SK-N-SH (cell line): ENCODE data around the gene PPP1R3F. TPM values are rescaled to one million over a fixed set of nuclear protein-coding genes. Genes with fewer than 3 reads are reported as not detected.

Experiments
- CTCF ChIA-PET: fragments of 300-600, 350-600 bp; formaldehyde crosslinking; extraction: SDS; loops from one replicate; lab custom pipeline; 2021; lab: Yijun Ruan, JAX
- POLR2A ChIA-PET: fragments of 350-600 bp; sonication (Branson Sonifier 250); formaldehyde crosslinking; extraction: SDS; loops from one replicate; lab custom pipeline; 2020; ENCODE audit warnings: antibody characterized with exemption, inconsistent platforms; lab: Yijun Ruan, JAX
- DNase-seq: peaks from one replicate; pipeline ENCODE4 v3.0.0; 2012
- H2AFZ ChIP-seq: fragments of 200-600 bp; sonication (generic); 2 replicates; pipeline ENCODE4 v1.8.1; 2016; ENCODE audit warnings: antibody characterized with exemption, mild to moderate bottlenecking, low read depth
- H3F3A ChIP-seq: fragments of 200-600 bp; sonication (generic); replicated peaks from 2 replicates; pipeline ENCODE3; 2016; ENCODE audit warnings: antibody characterized with exemption, mild to moderate bottlenecking; ENCODE audit not compliant: insufficient read depth
- H3K27ac ChIP-seq, 2 experiments: fragments of 200-500 bp in 1 of 2; fragments of 200-600 bp in 1 of 2; sonication (Bioruptor generic) in 1 of 2; sonication (generic), shearing (Covaris generic) in 1 of 2; 2 replicates each; pipeline versions ENCODE4 v1.5.1 to v1.6.1; 2014 to 2016; ENCODE audit warnings: low read depth in 2 of 2, inconsistent platforms in 1 of 2, low read length in 1 of 2, mild to moderate bottlenecking in 1 of 2, mixed read lengths in 1 of 2
- H3K27me3 ChIP-seq: fragments of 200-600 bp; sonication (generic), shearing (Covaris generic); 2 replicates; pipeline ENCODE4 v1.6.1; 2016; ENCODE audit warnings: mixed run types; ENCODE audit not compliant: insufficient read depth
- H3K36me3 ChIP-seq, 2 experiments: fragments of 200-500 bp in 1 of 2; fragments of 200-600 bp in 1 of 2; sonication (Bioruptor generic) in 1 of 2; sonication (generic) in 1 of 2; replicated peaks in 1 of 2; 2 replicates each; pipeline versions ENCODE3 to v1.5.1; 2014 to 2016; ENCODE audit warnings: low read length in 1 of 2, mild to moderate bottlenecking in 1 of 2; ENCODE audit not compliant: insufficient read depth in 2 of 2, control insufficient read depth in 1 of 2
- H3K4me1 ChIP-seq, 2 experiments: fragments of 200-500 bp in 1 of 2; fragments of 200-600 bp in 1 of 2; sonication (Bioruptor generic) in 1 of 2; sonication (generic), shearing (Covaris generic) in 1 of 2; 2 replicates each; pipeline versions ENCODE4 v1.5.1 to v1.6.1; 2014 to 2016; ENCODE audit warnings: low read depth in 1 of 2, low read length in 1 of 2, mixed run types in 1 of 2; ENCODE audit not compliant: insufficient read depth in 2 of 2, control insufficient read depth in 1 of 2
- H3K4me2 ChIP-seq: fragments of 200-600 bp; sonication (generic), shearing (Covaris generic); 2 replicates; pipeline ENCODE4 v1.6.1; 2017; ENCODE audit warnings: mixed run types
- H3K4me3 ChIP-seq, 2 experiments: fragments of 200-500 bp in 1 of 2; fragments of 200-600 bp in 1 of 2; sonication (Bioruptor generic) in 1 of 2; sonication (generic), shearing (Covaris generic) in 1 of 2; 2 replicates each; pipeline versions ENCODE4 v1.5.1 to v1.8.1; 2014 to 2016; ENCODE audit warnings: low read depth in 2 of 2, inconsistent platforms in 1 of 2, low read length in 1 of 2, mild to moderate bottlenecking in 1 of 2, mixed read lengths in 1 of 2, moderate library complexity in 1 of 2
- H3K79me2 ChIP-seq: fragments of 200-600 bp; sonication (generic); 2 replicates; pipeline ENCODE4 v1.8.1; 2017; ENCODE audit warnings: mild to moderate bottlenecking; ENCODE audit not compliant: insufficient read depth
- H3K9ac ChIP-seq: fragments of 200-600 bp; sonication (generic); 2 replicates; pipeline ENCODE4 v1.6.1; 2017; ENCODE audit warnings: mixed run types
- H3K9me2 ChIP-seq: fragments of 200-600 bp; sonication (generic); 2 replicates; pipeline ENCODE4 v1.6.1; 2017; ENCODE audit warnings: mixed run types
- H3K9me3 ChIP-seq: fragments of 200-600 bp; sonication (generic); 2 replicates; pipeline ENCODE4 v1.6.1; 2017; ENCODE audit warnings: mixed run types, mild to moderate bottlenecking, moderate library complexity
- H4K20me1 ChIP-seq: fragments of 200-600 bp; sonication (generic); 2 replicates; pipeline ENCODE4 v1.6.1; 2017; ENCODE audit warnings: mild to moderate bottlenecking, mixed run types; ENCODE audit not compliant: insufficient read depth
- CTCF ChIP-seq: fragments of 200-600 bp; sonication (generic); IDR thresholded peaks from 2 replicates; pipeline ENCODE4 v1.6.1; 2017; ENCODE audit warnings: antibody characterized with exemption, mild to moderate bottlenecking, moderate library complexity
- ELF1 ChIP-seq: IDR thresholded peaks from 2 replicates; pipeline ENCODE4 v1.4.0; 2012
- EP300 ChIP-seq, 2 experiments: IDR thresholded peaks; 2 replicates each; pipeline versions ENCODE4 v1.4.0 to v1.6.1; 2012; ENCODE audit warnings: borderline replicate concordance in 1 of 2, low read depth in 1 of 2, low read length in 1 of 2
- EZH2phosphoT487 ChIP-seq: fragments of 200-600 bp; sonication (generic); IDR thresholded peaks from 2 replicates; pipeline ENCODE4 v1.6.1; 2017; ENCODE audit warnings: low read depth, mixed run types, mild to moderate bottlenecking, antibody characterized with exemption, moderate library complexity, borderline replicate concordance
- GABPA ChIP-seq: IDR thresholded peaks from 2 replicates; pipeline ENCODE4 v1.4.0; 2012; ENCODE audit warnings: low read depth, mild to moderate bottlenecking
- GATA2 ChIP-seq: sonication (generic); formaldehyde crosslinking; IDR thresholded peaks from 2 replicates; pipeline ENCODE4 v1.5.0; 2020; ENCODE audit warnings: mild to moderate bottlenecking, missing genetic modification reagents
- MAX ChIP-seq: IDR thresholded peaks from 2 replicates; pipeline ENCODE4 v1.4.0; 2012; ENCODE audit warnings: low read depth
- NFIC ChIP-seq: IDR thresholded peaks from 2 replicates; pipeline ENCODE4 v1.4.0; 2012; ENCODE audit warnings: borderline replicate concordance
- PBX3 ChIP-seq: IDR thresholded peaks from 2 replicates; pipeline ENCODE4; 2012
- RCOR1 ChIP-seq: fragments of 150-350 bp; IDR thresholded peaks from 2 replicates; pipeline ENCODE4 v1.6.1; 2017; ENCODE audit warnings: antibody characterized with exemption, low read length
- REST ChIP-seq: IDR thresholded peaks from 2 replicates; pipeline ENCODE4 v1.6.1; 2012; ENCODE audit warnings: mild to moderate bottlenecking, low read depth, low read length, moderate library complexity
- RFX5 ChIP-seq: IDR thresholded peaks from 2 replicates; pipeline ENCODE4 v1.6.1; 2012; ENCODE audit warnings: mild to moderate bottlenecking, improper control_type of control experiment, low read length
- SIN3A ChIP-seq: IDR thresholded peaks from 2 replicates; pipeline ENCODE4 v1.6.1; 2012; ENCODE audit warnings: low read depth, mild to moderate bottlenecking, low read length, moderate library complexity, borderline replicate concordance
- SMC3 ChIP-seq: IDR thresholded peaks from 2 replicates; pipeline ENCODE4 v1.6.1; 2012; ENCODE audit warnings: low read depth, low read length, improper control_type of control experiment
- TEAD4 ChIP-seq: IDR thresholded peaks from 2 replicates; pipeline ENCODE4 v1.4.0; 2012; ENCODE audit warnings: mild to moderate bottlenecking, borderline replicate concordance; ENCODE audit not compliant: insufficient read depth
- USF1 ChIP-seq: IDR thresholded peaks from 2 replicates; pipeline ENCODE4 v1.4.0; 2012; ENCODE audit warnings: low read depth, borderline replicate concordance
- USF2 ChIP-seq: fragments of 150-350 bp; IDR thresholded peaks from 2 replicates; pipeline ENCODE4 v1.6.1; 2017; ENCODE audit warnings: antibody characterized with exemption, low read length, low read depth, borderline replicate concordance
- YY1 ChIP-seq: IDR thresholded peaks from 2 replicates; pipeline ENCODE4 v1.4.0; 2012; ENCODE audit warnings: low read depth, mild to moderate bottlenecking
- WGBS: methylation state at CpG from one replicate; pipeline ENCODE4 v1.1.6; 2017; ENCODE audit warnings: low lambda C conversion rate; 5-methylcytosine and 5-hydroxymethylcytosine counted together
- polyA plus RNA-seq, 3 experiments: library from polyadenylated mRNA; depleted of rRNA; stranded (reverse); fragments of >200 nt; gene quantifications; 2 replicates each; pipeline ENCODE4 v1.2.3, GENCODE V29; 2012

PPP1R3F gene
- polyA plus RNA-seq, 1 of the 3 experiments (the other 2 are of a cell fraction), result 6.2 TPM

GRCh38 chrX:49290215-49290614, 20.6 kb downstream of the PPP1R3F start:
- Histone ChIP-seq H3K27me3 (peaks cover 18% of the 10 kb centered on the region; the same call in 1 of the 2 replicates), H3F3A (no peaks in the 10 kb centered on the region), H2AFZ (no peak overlapping the region), H3K9me3 (no peaks in the 10 kb centered on the region), H3K27ac (no peak overlapping the region), H3K9ac (no peak overlapping the region), H3K36me3 (no peaks in the 10 kb centered on the region), H3K4me1 (no peaks in the 10 kb centered on the region), H3K4me2 (no peak overlapping the region), H3K79me2 (no peaks in the 10 kb centered on the region), H4K20me1 (no peaks in the 10 kb centered on the region), H3K9me2 (no peaks in the 10 kb centered on the region), H3K4me3 (no peak overlapping the region)
- WGBS, result 13% methylated on average over 3 of the region's 7 CpGs
- DNase-seq, result no peak
- TF ChIP-seq USF1 (no peak), SIN3A (no peak), REST (no peak), GATA2 (no peak), CTCF (no peak), PBX3 (no peak), RFX5 (no peak), RCOR1 (no peak), ELF1 (no peak), NFIC (no peak), USF2 (no peak), YY1 (no peak), SMC3 (no peak), MAX (no peak), EZH2phosphoT487 (no peak), GABPA (no peak), TEAD4 (no peak), EP300 (IDR thresholded peaks at IDR 0.05; ENCODE audit: borderline replicate concordance in 1 of 2, low read depth in 1 of 2, low read length in 1 of 2) (no peak)
- CTCF ChIA-PET, result no interaction called here
- POLR2A ChIA-PET, result no interaction called here
